Stimulated activated CD4-positive, alpha-beta T cell treated with anti-CD3 and anti-CD28 coated beads, Interleukin-15, amount 100 ng/mL, for 24 hours (primary cell): ENCODE measurements around the gene ZNF747.
"Not testable (repeated sequence)": the region's sequence is repeated elsewhere in the genome, so short reads cannot be mapped to it uniquely, and the experiment has no call there.

Experiments used
- DNase-seq: peaks from one replicate; pipeline ENCODE4 v3.0.0-alpha.2; 2020

ZNF747 gene

DNA sequence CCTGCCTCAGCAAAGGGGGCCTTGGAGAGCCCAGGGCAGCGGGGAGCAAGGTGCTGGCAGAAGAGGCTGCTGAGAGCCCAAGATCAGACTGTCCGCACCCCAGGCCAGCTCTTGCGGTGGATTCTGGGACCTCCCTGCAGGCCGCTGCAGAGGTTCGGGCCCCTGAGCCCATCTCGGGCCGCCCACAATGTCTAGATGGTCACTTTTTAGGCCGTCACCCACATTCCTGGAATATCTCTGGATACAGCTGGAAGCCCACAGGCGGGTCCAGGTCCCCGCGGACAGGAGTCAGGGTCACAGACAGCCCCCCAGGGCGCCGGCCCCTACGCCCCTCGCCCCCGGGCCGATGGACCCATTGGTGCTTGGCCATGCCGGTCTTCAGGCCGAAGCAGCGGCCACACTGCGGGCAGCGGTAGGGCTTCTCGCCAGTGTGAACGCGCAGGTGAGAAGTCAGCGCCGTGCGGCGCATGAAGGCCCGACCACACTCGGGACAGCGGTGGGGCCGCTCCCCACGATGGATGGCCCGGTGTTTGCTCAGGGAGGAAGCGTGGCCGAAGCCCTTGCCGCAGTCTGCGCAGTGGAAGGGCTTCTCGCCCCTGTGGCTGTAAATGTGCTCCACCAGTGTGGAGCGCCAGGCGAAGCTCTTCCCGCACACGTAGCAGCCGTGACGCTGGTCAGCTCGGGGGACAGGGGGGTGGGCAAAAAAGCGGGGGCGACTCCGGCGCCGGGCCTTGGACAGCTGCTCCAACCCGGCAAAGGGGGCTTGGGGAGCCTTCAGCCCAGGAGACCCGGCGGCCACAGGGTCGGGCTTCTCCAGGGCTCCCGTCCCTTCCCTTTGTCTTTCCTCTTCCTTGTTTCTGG is 2.1 kb downstream of the ZNF747 start:
- DNase-seq, result no peak

- no peak for DNase-seq
Measured at GRCh38 chr16:30530163-30531037, 4.3 kb downstream of the ZNF747 start.

DNA sequence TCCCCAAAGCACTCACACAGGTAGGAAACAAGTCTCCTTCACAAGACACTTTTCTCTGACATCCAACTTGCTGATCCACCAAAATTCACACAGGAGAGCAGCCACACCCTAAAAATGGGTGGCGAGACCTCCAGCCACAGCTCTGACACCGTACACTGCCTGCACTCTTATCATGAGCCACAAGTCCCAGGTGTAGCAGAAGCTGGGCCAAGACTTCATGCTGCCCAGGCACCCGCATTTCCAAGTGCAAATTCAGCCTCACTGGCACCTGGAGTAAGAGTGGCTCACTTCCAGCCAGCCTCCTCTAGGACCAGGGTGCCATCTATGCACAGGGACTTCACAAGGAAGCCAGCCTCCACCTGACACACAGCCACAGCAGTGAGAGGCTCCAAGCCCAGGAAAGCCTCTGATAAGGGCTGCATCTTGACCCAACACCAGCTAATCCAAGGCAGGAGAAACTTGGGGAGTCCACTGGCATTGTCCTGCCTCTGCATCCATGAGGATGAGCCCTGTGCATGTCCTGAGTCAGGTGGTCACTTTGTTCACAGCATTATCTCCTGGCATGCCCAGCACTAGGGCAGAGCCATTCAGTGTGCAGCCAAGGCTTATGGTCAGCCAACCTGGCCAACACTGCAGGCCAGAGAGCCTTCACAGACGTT is 5.7 kb downstream of the ZNF747 start:
- no peak for DNase-seq

- DNase-seq, result no peak
Measured at GRCh38 chr16:30527635-30528178, 7.0 kb downstream of the ZNF747 start.

- DNase-seq, result peak; percentile 99
Measured at GRCh38 chr16:30526823-30527634, 7.6 kb downstream of the ZNF747 start.

- peak; percentile 53 for DNase-seq
Measured at GRCh38 chr16:30526137-30526822, 8.4 kb downstream of the ZNF747 start, which contains the start of gene ZNF768. Gene ZNF768 (minus strand): TSS chr16:30526566. CDS start chr16:30526413, 153 bp downstream.

DNA sequence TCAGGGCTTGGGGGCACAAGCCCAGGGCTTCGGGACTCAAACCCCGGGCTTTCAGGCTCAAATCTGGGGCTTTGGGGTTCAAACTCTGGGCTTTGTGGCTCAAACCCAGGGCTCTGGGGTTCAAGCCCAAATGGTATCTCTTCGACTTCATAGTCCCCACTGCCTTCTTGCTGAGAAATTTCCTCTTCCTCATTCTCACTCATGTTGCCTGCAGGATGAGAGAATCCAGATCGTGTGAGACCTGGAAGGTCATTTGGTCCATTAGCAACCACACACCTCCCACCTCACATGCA is 8.9 kb downstream of the ZNF747 start:
- no peak for DNase-seq

DNA sequence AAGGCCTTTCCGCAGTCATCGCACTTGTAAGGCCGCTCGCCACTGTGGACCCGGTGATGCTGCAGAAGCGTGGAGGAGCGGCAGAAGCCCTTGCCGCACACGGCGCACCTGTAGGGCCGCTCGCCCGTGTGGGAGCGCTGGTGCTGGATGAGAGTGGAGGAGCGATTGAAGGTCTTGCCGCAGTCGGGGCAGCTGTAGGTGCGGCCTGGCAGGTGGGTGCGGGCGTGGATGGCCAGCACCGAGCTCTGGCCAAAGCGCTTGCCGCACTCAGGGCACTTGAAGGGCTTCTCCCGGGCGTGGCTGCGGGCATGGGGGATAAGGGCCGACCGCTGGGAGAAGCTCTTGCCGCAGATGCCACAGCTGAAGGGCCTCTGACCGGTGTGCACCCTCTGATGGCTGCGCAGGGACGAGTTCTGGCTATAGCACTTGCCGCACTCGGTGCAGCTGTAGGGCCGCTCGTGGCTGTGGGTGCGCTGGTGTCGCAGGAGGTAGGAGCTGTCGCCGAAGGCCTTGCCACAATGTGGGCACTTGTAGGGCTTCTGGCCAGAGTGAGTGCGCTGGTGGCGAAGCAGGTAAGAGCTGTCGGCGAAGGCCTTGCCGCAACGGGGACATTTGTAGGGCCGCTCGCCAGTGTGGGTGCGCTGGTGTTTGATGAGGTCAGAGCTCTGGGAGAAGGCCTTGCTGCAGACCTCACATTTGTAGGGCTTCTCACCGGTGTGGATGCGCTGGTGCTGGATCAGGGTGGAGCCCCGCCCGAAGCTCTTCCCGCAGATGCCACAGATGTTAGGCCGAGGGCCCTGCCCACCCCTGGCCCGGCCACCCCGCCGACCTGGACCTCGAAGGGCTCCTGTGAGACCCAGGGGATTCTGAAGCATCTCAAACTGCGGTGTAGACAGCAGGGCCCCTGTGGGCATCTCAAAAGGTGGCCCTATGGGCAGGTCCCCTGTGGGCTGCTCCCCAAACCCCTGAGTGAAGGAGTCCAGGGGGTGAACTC is 9.8 kb downstream of the ZNF747 start:
- DNase-seq, result no peak

DNA sequence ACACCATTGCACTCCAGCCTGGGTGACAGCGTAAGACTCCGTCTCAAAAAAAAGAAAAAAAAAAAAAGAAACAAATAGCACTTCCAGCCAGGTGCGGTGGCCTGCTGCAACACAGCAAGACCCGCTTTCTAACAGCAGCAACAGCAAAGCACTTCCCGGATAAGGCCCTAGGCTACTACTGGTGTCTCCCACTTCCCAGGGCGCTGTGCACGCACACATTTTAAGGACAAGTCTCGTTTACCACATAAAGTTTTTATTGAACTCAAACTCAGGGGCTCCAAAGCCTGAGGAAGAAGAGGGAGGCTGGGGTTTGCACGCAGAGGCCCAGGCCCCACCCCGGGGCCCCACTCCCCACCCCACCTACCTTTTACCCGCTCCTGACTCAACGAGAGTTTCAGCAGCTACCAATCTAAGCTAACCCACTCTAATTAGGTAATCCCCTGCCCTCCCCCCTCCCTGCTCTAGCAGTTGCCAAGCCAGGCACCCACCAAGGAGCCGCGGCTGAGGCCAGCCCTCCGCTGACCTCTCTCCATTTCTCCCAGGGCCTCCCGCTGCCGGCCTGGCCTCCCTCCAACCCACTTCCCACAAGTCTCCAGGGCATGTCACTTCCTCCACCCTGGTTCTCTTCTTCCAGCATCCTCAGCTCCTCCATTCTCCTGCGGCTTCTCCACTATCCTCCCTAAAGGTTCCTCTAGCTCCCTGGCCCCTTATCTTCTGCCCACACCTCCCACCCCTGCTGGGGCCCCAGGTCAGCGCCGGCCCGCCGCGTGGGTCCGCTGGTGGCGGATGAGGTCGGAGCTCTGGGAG is 10.7 kb downstream of the ZNF747 start:
- no peak for DNase-seq

GRCh38 chr16:30522702-30523463 is 11.8 kb downstream of the ZNF747 start:
- not testable (repeated sequence) for DNase-seq

- DNase-seq, result no peak
Measured at GRCh38 chr16:30521873-30522641, 12.6 kb downstream of the ZNF747 start.

DNA sequence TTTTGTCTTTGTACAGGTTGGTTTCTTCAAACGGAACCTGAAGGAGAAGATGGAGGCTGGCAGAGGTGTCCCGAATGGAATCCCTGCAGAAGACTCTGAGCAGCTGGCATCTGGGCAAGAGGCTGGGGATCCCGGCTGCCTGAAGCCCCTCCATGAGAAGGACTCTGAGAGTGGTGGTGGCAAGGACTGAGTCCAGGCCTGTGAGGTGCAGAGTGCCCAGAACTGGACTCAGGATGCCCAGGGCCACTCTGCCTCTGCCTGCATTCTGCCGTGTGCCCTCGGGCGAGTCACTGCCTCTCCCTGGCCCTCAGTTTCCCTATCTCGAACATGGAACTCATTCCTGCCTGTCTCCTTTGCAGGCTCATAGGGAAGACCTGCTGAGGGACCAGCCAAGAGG is 13.2 kb downstream of the ZNF747 start:
- DNase-seq, result no peak

DNA sequence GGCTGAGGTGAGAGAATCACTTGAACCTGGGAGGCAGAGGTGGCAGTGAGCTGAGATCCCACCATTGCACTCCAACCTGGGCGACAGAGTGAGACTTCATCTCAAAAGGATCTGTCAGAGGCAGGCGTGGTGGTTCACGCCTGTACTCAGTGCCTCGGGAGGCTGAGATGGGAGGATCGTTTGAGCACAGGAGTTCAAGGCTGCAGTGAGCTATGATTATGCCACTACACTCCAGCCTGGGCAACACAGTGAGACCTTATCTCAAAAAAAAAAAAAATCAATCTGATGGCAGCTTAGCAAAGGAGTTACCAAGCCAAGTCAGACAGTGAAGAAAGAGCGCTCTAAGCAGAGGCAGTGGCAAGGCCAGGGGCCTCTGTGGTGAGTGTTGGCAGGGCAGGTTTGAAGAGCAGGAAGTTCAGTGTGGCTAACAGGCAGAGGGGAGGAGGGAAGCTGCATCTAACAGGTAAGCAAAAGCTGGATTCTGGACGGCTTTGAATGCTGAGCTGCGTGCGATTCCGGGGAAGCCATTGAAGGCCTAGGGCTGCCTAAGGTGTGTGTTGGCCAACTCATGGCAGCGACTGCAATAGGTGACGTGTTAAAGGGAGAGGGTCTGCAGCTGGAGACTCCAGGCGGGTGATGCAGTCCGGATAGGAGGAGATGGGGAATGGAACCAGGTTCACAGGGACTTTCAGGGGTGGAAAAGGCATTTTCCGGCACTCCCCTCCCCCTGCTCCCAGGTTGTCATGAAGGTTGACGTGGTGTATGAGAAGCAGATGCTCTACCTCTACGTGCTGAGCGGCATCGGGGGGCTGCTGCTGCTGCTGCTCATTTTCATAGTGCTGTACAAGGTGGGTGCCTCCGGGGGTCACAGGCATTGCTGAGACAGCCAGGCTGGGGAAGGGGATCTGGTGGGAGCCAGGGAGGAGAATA is 15.3 kb downstream of the ZNF747 start:
- DNase-seq, result no peak

GRCh38 chr16:30518552-30518951 is 16.1 kb downstream of the ZNF747 start:
- DNase-seq, result no peak

DNA sequence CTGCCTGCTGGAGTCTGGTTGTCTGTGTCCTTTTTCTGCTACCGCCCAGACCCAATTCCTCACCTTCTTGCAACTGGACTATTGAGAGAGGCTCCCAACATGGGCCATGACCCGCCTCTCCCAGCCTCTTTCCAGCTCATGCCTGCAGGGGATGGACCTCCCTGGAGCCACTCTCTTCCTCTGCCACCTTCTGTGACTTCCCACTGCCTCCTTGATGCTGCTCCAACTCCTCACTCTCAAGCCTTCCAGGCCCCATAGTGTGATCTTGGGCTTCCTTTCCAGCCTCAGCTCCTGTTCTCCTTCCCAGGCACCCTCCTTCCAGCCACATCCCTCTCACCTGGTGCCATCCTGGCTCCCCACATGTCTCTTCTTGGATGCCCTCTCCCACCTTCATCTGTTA is 19.4 kb downstream of the ZNF747 start:
- no peak for DNase-seq

DNA sequence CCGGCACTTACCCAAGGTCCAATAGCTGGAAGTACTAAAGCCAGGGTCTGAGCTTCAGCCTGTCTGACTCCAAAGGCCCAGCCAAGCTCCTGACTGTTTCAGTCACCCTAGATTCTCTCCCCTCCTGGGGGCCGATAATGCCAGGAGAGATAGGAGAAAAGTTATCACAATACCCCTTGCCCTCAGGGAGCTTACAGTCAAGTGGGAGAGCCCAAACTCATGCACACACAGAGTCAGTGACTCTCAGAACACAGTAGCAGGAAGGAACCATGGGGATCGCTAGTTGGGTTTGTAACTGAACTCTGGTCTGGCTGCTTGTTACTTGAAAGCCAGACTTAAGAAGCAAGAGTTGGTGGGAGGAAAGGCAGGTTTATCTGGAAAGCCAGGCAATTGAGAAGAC is 23.1 kb downstream of the ZNF747 start:
- DNase-seq, result no peak
